HG02852 (cell line): Measurements from ENCODE around the gene UXS1.

Source experiments
- ATAC-seq: cut with Tn5 transposase; IDR thresholded peaks from one replicate; pipeline ENCODE4 v1.9.1; 2021; ENCODE audit warnings: mild to moderate bottlenecking, moderate library complexity; ENCODE audit not compliant: unreplicated experiment

UXS1 gene

DNA sequence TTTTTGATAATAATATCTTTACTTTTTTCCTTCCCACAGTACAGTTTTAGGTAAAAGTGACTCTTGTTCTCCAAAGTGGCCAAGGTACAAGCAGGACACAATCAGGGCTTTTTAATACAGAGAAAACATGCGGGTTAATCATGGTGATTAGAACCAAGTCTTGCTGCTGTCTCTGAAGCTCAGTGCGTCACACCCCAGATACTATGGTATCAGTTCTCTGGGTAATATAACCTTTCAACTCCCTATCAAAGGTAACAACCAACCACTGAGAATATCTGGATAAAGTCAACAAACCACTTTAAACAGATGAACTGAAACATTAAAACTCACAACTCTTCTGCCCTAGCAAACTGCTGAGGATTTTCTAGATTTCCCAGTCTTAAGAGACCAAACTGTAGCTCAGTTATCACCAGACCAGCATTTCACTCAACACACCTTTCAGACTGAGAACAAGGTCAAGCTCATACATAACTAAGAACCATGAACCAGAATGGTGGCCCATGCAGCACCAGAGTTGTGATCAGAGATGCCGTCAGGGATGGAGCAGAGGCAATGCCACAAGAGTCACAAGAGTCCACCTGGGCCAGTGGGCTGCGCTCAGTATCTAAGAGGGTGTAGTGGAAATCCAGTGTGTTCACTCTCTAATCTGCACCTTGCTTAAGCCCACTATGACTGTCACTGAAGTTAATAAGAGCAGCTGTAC is 103.0 kb downstream of the UXS1 start:
- ATAC-seq: no peak

- no peak for ATAC-seq
Observed at GRCh38 chr2:106089611-106090010, 104.5 kb downstream of the UXS1 start.

DNA sequence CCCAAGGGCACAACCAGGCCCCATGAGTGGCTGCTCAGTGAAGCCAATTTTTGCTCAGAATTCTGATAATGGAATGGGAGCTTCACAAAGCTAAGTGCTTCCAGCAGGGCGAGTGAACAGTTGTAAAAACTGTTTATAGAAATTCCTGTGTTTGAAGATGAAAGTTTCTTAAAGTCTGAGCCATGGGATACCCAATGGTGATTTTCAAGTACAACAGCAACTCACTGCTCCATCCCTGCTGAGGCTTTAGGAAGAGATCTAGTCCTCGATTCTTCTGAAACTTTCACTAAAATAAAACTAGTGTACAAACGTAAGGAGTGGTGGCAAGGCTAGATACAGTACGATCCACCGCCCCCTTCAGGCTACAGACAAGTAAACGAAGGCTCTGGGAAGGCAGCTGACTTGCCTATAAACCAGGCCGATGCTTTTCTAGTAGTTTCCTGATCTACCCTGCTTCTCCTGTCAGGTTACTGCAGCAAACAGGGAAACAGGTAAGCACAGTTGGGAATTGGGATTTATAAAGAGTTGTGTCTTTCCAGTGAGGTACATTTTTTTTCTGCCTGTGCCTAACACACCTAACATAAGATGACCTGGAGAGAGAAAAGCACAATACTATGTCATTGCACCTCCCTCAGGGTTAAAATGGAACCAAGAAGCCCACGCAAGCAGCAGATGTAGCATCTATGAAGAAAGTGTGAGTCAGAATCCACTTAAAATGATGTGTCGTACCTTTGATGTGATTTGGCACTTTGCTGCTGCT is 108.7 kb downstream of the UXS1 start:
- peak; percentile 57 for ATAC-seq

DNA sequence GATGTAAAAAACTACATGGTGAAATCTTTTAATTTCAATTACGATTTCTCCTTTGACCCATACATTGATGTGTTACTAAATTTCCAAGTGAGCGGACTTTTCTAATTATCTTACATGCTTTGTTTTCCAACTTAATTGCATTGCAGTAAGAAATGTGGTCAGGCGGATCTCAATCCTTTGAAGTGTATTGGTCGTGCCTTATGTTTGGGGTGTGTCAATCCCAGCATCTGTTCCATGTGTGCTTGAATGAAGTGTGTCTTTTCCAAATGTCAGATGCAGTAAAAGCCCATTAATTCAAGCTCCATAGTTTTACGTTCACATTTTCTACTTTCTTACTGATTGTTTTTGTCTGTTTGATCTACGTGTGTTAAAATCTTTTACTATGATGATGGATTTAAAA is 113.1 kb downstream of the UXS1 start:
- ATAC-seq: no peak

- no peak for ATAC-seq
Observed at GRCh38 chr2:106078096-106078495, 116.0 kb downstream of the UXS1 start.

DNA sequence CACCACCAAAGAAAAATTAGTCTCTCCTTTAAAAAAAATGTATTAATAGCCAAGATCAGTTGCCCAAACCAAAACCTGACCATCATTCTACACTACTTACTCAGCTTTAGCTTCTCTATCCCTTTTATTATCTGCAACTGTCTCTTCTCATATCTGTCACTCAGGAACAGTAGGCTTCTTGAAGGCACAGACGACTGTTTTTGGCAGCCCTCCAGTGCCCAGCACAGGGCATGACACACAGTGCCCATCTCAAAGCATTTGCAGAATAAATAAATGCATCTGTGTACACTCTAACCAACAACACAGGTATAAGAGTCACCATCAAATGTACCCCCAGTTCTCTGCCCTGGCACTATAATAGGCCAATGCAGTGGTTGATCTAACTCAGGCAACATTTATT is 117.2 kb downstream of the UXS1 start:
- ATAC-seq: no peak

- ATAC-seq: no peak
Observed at GRCh38 chr2:106075048-106075447, 119.1 kb downstream of the UXS1 start.

DNA sequence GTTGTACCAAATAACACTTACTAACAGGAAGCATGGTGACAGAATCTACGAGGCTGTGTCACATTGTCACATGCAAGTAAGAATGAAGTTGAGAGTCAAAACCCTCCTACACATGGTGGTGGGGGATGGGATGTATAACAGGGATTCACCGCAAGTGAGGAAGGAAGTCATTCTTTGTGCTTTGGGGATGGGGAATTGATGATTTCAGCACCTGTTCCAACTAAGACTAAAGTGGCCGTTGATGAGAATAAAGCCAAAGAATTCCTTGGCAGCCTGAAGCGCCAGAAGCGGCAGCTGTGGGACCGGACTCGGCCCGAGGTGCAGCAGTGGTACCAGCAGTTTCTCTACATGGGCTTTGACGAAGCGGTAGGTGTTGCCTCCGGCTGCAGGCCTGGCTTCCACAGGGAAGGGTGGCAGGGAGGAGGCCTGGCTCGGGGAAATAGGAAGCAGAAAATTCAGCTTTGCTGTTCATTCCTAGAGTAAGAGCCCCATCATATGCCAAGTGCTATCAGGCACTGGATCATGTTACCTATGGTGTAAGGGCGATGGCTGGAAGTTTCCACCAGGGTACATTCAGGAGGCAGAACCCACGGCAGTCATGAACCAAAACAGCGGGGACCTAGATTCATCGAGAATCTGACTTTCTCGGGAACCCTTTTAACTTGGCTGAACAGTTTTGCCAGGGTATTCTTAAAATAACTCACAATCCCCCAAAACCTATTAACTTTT is 120.3 kb downstream of the UXS1 start:
- ATAC-seq: no peak

DNA sequence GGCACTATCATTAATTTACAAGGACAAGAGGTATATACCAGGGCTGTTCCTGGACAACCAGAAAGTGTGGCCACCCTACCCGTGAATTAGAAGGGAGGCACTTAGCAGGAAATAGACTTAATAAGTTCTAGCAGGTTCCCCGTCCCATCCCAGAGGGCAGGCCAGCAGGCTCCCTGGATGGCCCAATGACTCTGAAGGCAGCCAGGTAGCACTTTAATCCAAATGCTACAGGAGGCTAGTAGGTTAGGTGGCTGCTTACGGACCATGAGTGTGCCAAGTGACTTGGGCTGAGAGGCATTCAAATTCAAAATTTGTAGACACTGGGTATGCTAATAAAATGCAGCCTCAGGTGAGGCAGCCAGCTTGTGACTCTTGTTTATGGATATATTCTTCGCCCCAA is 123.9 kb downstream of the UXS1 start:
- ATAC-seq: no peak

DNA sequence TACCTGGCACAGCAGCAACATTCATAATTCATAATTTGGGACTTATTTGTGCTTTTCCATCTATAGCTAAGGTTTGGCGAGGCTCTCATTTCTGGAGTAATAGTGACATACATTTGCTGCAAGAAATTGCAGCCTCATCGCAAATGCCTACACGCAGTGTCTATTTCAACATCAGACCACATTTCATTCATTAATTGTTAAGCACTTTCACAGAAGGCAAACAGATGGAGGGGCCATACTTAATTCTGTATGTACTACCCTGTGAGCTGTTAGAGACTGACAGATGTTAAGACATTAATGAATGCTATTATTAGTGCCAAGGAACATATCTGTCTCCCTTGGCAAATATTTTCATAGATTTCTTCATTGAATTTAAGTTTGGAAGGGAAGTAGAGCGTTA is 125.7 kb downstream of the UXS1 start:
- ATAC-seq: no peak

DNA sequence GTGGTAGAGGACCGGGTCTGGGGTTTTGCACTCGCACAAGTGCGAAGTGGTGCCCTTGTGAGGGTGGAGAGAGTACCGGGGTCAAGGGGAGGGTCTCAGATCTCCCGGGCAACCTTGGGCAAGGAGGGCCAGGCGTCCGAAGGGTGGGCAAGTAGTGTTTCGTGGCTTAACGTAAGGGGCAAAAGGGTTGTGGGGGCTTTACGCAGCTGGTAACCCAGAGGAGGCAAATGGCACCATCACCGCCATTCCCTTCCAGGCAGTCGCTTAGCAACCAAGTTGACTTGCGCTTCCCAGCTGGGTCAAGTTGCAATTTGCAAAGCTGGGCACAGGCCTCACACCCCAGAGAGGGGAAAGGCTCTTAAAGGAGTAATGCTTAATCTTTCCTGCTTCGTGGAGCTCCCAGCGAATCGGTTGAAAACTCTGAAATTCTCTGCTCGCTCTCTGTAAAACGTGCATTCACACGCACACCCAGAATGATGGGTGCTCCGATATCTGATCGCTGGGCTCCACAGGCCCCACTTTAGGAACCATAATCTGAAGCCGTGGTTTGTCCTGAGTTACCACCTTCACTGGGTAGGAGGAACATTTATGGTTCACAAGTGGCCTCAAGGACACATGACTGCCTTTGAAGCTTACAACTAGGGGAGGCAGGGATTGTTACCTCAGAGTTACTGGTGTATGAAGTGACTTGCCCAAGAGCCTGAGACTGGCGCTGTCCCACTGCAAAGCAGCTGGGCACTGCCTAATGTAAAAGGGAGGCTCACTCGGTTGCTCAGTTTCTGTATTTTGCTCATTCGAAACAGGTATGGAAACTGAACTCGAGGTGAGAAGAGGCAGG is 127.9 kb downstream of the UXS1 start:
- no peak for ATAC-seq

DNA sequence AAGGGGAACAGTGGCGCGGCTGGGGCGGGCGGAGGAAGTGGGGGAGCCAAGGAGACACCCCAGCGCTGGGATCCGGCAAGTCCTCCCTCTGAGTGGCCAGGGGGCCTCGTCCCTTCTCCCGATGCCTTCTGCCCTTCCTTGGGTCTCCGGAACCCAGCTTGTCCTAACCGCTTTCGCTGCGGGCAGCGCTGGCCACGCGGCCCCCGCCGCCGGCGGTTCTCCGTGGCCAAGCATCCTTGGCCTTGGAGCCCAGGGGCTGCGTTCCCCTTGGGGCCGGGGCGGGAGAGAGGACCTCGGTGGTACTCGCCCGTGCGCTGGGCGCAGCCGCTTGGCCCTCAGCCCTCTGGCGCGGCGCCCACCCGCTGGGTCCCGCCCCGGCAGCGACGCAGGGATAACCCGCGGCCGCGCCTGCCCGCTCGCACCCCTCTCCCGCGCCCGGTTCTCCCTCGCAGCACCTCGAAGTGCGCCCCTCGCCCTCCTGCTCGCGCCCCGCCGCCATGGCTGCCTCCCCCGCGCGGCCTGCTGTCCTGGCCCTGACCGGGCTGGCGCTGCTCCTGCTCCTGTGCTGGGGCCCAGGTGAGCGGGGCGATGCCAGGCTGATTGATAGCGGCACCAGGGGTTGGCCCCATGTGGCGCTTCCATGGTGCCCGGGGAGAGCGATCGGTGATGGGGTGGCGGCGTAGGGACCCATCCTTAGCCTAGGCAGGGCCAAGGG is 128.7 kb downstream of the UXS1 start:
- ATAC-seq: no peak

DNA sequence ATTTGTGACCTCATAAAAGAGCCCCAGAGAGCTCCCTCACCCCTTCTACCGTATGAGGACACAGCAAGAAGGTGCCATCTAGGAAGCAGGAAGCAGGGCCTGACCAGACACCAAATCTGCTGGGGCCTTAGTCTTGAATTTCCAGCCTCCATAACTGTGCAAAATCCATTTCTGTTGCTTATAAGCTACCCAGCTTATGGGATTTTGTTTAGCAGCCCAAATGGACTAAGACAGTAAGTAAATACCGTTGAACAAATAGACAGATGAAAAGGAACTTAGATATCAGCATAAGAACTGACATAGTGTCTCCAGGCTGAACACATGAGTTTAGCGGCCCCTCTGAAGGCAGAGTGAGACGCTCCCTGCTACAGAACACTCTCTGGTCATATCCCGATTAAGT is 130.9 kb downstream of the UXS1 start:
- ATAC-seq: no peak

- no peak for ATAC-seq
Observed at GRCh38 chr2:106062627-106063026, 131.5 kb downstream of the UXS1 start.

GRCh38 chr2:106061611-106062349 is 132.3 kb downstream of the UXS1 start:
- ATAC-seq: no peak

DNA sequence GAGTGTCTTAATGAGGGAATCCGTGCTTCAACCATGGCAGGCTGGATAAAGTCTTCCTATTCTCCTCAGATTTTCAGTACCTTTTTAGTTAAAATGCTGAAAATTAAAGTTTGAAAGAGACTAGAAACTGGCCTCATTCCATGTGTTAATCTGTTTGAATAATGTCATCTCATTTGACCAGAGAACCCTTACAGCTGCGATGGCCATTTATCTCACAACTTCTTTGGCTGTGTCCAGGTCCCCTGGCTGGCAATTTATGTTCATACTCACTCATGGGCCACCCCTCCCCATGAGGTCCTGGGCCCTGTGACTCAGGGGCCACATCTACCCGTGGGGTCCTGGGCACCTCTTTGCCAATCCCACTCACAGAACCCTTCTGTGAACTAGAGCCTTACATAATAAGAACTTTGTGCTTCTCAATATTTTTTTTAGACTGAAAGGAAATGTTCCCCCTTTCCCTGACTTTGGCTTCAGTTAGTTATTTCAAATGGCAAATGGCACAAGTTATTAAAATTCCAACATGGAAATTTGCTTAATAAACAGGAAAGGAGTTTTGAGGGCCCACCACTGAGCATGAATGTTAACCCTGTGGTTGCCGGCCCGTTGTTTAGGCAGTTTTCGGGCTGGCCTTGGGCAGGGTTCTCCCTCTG is 134.6 kb downstream of the UXS1 start:
- ATAC-seq: no peak

DNA sequence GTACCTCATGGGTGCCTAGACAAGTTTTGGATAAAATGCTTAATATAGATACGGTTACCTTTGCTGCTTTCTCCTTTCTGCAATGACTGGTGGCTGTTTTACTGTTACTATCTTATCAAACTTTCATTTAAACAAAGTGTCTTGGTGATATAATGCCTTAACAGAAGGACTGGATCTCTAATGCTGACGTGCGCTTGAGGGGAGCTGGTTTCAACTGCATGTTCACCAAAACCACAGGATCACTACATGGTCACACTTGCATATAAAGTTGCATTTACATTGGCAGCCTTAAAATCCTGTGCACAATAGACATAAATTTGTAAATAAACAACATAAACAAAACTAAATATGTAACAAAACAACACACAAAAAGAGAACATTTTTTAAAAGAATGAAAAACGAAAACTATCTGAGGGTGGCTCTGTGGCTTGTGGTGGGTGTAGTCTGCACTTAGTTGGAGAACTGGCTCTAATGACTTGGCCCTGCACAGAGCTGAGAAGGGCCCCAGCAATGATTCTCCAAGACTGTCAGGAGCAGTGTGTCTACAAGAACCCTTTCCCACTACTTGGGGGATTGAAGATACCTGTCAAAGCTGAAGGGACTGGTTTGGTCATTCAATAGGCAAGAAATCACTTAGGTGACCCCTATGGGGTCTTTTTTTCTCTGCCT is 135.5 kb downstream of the UXS1 start:
- ATAC-seq: no peak

GRCh38 chr2:106057206-106057605 is 136.9 kb downstream of the UXS1 start:
- ATAC-seq: no peak
